ENCODE results near the gene LECT2.

The LECT2 gene

GRCh38 chr5:135950611-135951010, 4.2 kb downstream of the LECT2 start:
- no peak overlapping the region for H3K27ac ChIP-seq (ENCODE audit: low read depth, low read length)
- no peak overlapping the region for H3K4me3 ChIP-seq (ENCODE audit: low read length)
- no peaks in the 10 kb centered on the region for H3K4me1 ChIP-seq (ENCODE audit: control insufficient read depth, insufficient read depth, low read length)
- no peaks in the 10 kb centered on the region for H3K27me3 ChIP-seq (ENCODE audit: control insufficient read depth, insufficient read depth, low read length)
- no peak overlapping the region for H3K9ac ChIP-seq (ENCODE audit: low read length)
- H3K36me3 ChIP-seq (ENCODE audit: control insufficient read depth, insufficient read depth, low read length) = no peaks in the 10 kb centered on the region

DNA sequence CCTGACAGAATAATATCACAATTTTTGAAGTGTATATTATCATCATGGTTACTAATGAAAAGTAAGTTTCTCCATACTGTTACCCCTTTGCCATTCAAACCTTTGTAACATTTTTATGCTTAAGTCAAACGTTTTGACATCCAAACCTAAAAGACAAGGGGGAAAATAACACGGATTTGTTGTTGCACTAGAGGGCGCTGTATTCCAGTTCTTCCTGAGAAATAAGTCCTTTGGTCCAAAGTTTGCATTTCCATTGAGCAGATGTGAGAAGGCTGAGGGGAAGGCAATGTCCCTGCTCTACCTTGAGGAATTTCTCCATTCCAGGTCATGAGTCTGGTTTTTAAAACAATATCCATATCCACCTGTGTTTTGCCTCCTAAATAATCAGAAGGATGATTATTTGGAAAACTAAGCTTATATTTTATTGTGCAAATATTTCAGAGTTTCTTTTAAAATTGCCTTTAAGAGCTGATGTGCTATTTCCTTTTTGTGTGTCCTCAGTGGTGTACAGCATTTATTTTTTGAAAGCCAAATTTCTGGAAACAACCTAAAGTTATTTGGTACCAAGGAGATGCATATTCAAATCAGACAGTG, 9.7 kb downstream of the LECT2 start:
- H3K4me3 ChIP-seq (ENCODE audit: low read length) = no peak overlapping the region
- no peaks in the 10 kb centered on the region for H3K36me3 ChIP-seq (ENCODE audit: control insufficient read depth, insufficient read depth, low read length)
- no peak overlapping the region for H3K27ac ChIP-seq (ENCODE audit: low read depth, low read length)
- H3K4me1 ChIP-seq (ENCODE audit: control insufficient read depth, insufficient read depth, low read length) = no peaks in the 10 kb centered on the region
- H3K9ac ChIP-seq (ENCODE audit: low read length) = no peak overlapping the region
- no peaks in the 10 kb centered on the region for H3K27me3 ChIP-seq (ENCODE audit: control insufficient read depth, insufficient read depth, low read length)

DNA sequence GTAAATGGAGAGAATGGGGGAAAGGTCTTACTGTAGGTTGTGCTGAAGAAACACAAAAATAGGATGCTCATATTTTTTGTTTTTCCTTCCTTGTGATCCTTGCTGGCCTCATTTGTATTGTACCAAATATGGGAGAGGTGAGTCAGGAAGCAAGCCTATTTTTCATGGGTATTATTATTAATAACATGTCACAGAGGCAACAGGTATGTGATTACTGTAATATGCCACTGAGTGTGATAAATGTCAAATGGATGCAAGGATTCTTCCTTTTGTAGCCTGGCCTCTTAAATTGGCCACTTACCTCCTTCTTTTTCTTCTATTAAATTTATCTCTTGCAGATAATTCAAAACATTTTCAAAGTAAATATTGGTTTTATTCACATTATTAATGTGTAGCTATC, 10.2 kb downstream of the LECT2 start:
- no peak overlapping the region for H3K4me3 ChIP-seq (ENCODE audit: low read length)
- no peaks in the 10 kb centered on the region for H3K36me3 ChIP-seq (ENCODE audit: control insufficient read depth, insufficient read depth, low read length)
- no peak overlapping the region for H3K27ac ChIP-seq (ENCODE audit: low read depth, low read length)
- no peaks in the 10 kb centered on the region for H3K27me3 ChIP-seq (ENCODE audit: control insufficient read depth, insufficient read depth, low read length)
- no peaks in the 10 kb centered on the region for H3K4me1 ChIP-seq (ENCODE audit: control insufficient read depth, insufficient read depth, low read length)
- no peak overlapping the region for H3K9ac ChIP-seq (ENCODE audit: low read length)

DNA sequence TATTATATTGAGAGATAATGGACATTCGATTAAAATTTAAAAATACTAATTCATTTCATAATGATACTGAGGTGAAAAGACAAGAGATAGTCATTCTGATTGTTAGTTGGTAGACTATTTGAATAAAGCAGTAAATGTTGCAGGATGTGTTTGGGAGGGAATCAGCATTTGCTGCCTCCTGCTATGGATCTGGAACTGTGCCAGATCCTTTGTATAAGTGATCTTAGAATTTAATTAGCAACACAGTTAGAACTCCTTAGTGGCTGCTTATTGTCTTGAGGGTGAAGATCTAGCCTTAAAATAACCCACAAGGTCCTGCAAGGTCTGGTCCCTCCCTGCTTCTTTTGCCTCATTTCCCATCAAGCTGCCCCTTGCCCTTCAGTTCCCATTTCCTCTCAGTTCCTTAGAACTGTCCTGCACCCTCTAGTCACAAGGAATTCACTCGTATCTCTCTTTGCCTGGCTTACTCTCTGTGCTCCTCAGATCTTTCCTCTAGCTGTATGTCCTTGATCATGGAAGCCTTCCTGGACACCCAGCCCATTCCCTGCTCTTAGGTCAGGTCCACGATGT, 12.5 kb downstream of the LECT2 start:
- no peak overlapping the region for H3K9ac ChIP-seq (ENCODE audit: low read length)
- H3K4me3 ChIP-seq (ENCODE audit: low read length) = no peak overlapping the region
- no peaks in the 10 kb centered on the region for H3K27me3 ChIP-seq (ENCODE audit: control insufficient read depth, insufficient read depth, low read length)
- H3K36me3 ChIP-seq (ENCODE audit: control insufficient read depth, insufficient read depth, low read length) = no peaks in the 10 kb centered on the region
- no peaks in the 10 kb centered on the region for H3K4me1 ChIP-seq (ENCODE audit: control insufficient read depth, insufficient read depth, low read length)
- H3K27ac ChIP-seq (ENCODE audit: low read depth, low read length) = no peak overlapping the region

- Histone ChIP-seq H3K27ac (ENCODE audit: low read depth, low read length) (no peak overlapping the region), H3K4me1 (ENCODE audit: control insufficient read depth, insufficient read depth, low read length) (no peaks in the 10 kb centered on the region), H3K36me3 (ENCODE audit: control insufficient read depth, insufficient read depth, low read length) (no peaks in the 10 kb centered on the region), H3K9ac (ENCODE audit: low read length) (no peak overlapping the region), H3K27me3 (ENCODE audit: control insufficient read depth, insufficient read depth, low read length) (no peaks in the 10 kb centered on the region), H3K4me3 (ENCODE audit: low read length) (no peak overlapping the region)
These were observed 13.1 kb downstream of the LECT2 start for GRCh38 chr5:135941711-135942110.

GRCh38 chr5:135937245-135937911, 17.4 kb downstream of the LECT2 start:
- H3K4me3 ChIP-seq (ENCODE audit: low read length) = no peak overlapping the region
- H3K4me1 ChIP-seq (ENCODE audit: control insufficient read depth, insufficient read depth, low read length) = no peaks in the 10 kb centered on the region
- no peaks in the 10 kb centered on the region for H3K27me3 ChIP-seq (ENCODE audit: control insufficient read depth, insufficient read depth, low read length)
- H3K36me3 ChIP-seq (ENCODE audit: control insufficient read depth, insufficient read depth, low read length) = no peaks in the 10 kb centered on the region
- H3K27ac ChIP-seq (ENCODE audit: low read depth, low read length) = no peak overlapping the region
- no peak overlapping the region for H3K9ac ChIP-seq (ENCODE audit: low read length)

GRCh38 chr5:135934939-135935338, 19.8 kb downstream of the LECT2 start:
- Histone ChIP-seq H3K27me3 (ENCODE audit: control insufficient read depth, insufficient read depth, low read length) (peaks cover 4% of the 10 kb centered on the region), H3K4me1 (ENCODE audit: control insufficient read depth, insufficient read depth, low read length) (no peaks in the 10 kb centered on the region), H3K4me3 (ENCODE audit: low read length) (no peak overlapping the region), H3K27ac (ENCODE audit: low read depth, low read length) (no peak overlapping the region), H3K9ac (ENCODE audit: low read length) (no peak overlapping the region), H3K36me3 (ENCODE audit: control insufficient read depth, insufficient read depth, low read length) (no peaks in the 10 kb centered on the region)

- Histone ChIP-seq H3K27me3 (ENCODE audit: control insufficient read depth, insufficient read depth, low read length) (peaks cover 4% of the 10 kb centered on the region), H3K27ac (ENCODE audit: low read depth, low read length) (no peak overlapping the region), H3K4me3 (ENCODE audit: low read length) (no peak overlapping the region), H3K36me3 (ENCODE audit: control insufficient read depth, insufficient read depth, low read length) (no peaks in the 10 kb centered on the region), H3K9ac (ENCODE audit: low read length) (no peak overlapping the region), H3K4me1 (ENCODE audit: control insufficient read depth, insufficient read depth, low read length) (no peaks in the 10 kb centered on the region)
These were observed 23.9 kb downstream of the LECT2 start for GRCh38 chr5:135930949-135931295.

GRCh38 chr5:135930029-135930948, 24.5 kb downstream of the LECT2 start:
- Histone ChIP-seq H3K36me3 (ENCODE audit: control insufficient read depth, insufficient read depth, low read length) (no peaks in the 10 kb centered on the region), H3K4me3 (ENCODE audit: low read length) (no peak overlapping the region), H3K27me3 (ENCODE audit: control insufficient read depth, insufficient read depth, low read length) (peaks cover 4% of the 10 kb centered on the region), H3K9ac (ENCODE audit: low read length) (no peak overlapping the region), H3K4me1 (ENCODE audit: control insufficient read depth, insufficient read depth, low read length) (no peaks in the 10 kb centered on the region), H3K27ac (ENCODE audit: low read depth, low read length) (no peak overlapping the region)

- no peaks in the 10 kb centered on the region for H3K27me3 ChIP-seq (ENCODE audit: control insufficient read depth, insufficient read depth, low read length)
- no peaks in the 10 kb centered on the region for H3K4me1 ChIP-seq (ENCODE audit: control insufficient read depth, insufficient read depth, low read length)
- no peak overlapping the region for H3K9ac ChIP-seq (ENCODE audit: low read length)
- H3K27ac ChIP-seq (ENCODE audit: low read depth, low read length) = no peak overlapping the region
- no peaks in the 10 kb centered on the region for H3K36me3 ChIP-seq (ENCODE audit: control insufficient read depth, insufficient read depth, low read length)
- no peak overlapping the region for H3K4me3 ChIP-seq (ENCODE audit: low read length)
These were observed 33.4 kb downstream of the LECT2 start for GRCh38 chr5:135921388-135921787.

- Histone ChIP-seq H3K9ac (ENCODE audit: low read length) (no peak overlapping the region), H3K27me3 (ENCODE audit: control insufficient read depth, insufficient read depth, low read length) (no peaks in the 10 kb centered on the region), H3K4me1 (ENCODE audit: control insufficient read depth, insufficient read depth, low read length) (no peaks in the 10 kb centered on the region), H3K36me3 (ENCODE audit: control insufficient read depth, insufficient read depth, low read length) (no peaks in the 10 kb centered on the region), H3K4me3 (ENCODE audit: low read length) (no peak overlapping the region), H3K27ac (ENCODE audit: low read depth, low read length) (no peak overlapping the region)
These were observed 34.6 kb downstream of the LECT2 start for GRCh38 chr5:135920199-135920598.

GRCh38 chr5:135916638-135917263, 38.0 kb downstream of the LECT2 start:
- H3K4me3 ChIP-seq (ENCODE audit: low read length) = no peak overlapping the region
- H3K9ac ChIP-seq (ENCODE audit: low read length) = no peak overlapping the region
- H3K27ac ChIP-seq (ENCODE audit: low read depth, low read length) = no peak overlapping the region
- no peaks in the 10 kb centered on the region for H3K27me3 ChIP-seq (ENCODE audit: control insufficient read depth, insufficient read depth, low read length)
- no peaks in the 10 kb centered on the region for H3K4me1 ChIP-seq (ENCODE audit: control insufficient read depth, insufficient read depth, low read length)
- H3K36me3 ChIP-seq (ENCODE audit: control insufficient read depth, insufficient read depth, low read length) = no peaks in the 10 kb centered on the region
